GM19372 (cell line): Measurements from ENCODE around the gene XRCC6.
"Not testable (repeated sequence)": the region's sequence is repeated elsewhere in the genome, so short reads cannot be mapped to it uniquely, and the experiment has no call there.

Experiments
- ATAC-seq: cut with Tn5 transposase; IDR thresholded peaks from one replicate; pipeline ENCODE4 v1.9.1; 2021; ENCODE audit warnings: mild to moderate bottlenecking, low read depth, moderate library complexity; ENCODE audit not compliant: unreplicated experiment

Gene XRCC6

DNA sequence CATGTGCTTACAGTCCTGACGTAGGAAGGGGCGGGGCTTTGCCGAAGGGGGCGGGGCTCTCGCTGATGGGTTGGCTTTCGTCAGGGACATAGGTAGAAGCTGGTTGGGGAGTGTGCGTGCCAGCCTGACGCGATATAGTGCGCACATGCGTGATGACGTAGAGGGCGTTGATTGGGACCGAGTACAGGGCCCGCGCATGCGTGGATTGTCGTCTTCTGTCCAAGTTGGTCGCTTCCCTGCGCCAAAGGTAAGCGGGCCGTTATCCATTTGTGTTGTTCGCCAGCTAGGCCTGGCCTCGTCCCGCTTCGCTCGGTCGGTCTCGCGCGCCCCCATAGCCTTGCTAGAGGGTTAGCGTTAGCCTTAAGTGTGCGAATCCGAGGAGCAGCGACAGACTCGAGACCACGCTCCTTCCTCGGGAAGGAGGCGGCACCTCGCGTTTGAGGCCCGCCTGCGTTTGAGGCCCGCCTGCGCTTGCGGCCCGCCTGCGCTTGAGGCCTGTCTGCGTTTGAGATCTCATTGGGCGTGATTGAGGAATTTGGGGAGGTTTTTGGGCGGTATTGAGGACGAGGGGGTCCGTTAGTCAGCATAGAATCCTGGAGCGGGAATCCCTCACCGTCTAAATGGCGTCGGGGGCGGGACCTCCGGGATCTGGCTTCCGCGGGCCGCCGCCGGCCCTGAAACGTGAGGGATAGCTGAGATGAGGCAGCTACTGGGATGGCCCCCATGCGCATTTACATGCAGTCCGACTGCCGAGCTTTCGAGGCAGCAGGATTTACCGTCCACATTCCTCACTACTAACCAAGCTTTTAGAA is at the start of gene XRCC6:
Gene XRCC6, plus strand, starts transcription at position 197 of the 812 bp plus-strand sequence. CDS start 710 bp downstream, outside the sequence.
- peak; percentile 87 for ATAC-seq

DNA sequence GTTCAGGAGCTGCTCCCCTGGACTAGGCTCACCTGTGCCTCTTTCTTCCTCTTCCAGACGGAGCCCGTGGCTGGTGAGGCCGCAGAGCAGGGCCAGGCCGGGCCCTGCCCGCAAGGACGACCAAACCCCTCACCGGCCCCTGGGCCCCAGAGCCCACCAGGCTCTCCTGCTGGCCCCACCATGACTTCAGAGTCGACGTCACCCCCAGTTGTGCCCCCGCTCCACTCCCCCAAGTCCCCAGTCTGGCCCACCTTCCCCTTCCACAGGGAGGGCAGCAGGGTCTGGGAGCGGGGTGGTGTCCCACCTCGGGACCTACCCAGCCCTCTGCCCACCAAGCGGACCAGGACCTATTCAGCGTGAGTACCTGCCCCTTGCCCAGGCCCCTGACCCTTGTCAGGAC is 49.3 kb upstream of the XRCC6 start:
- ATAC-seq: no peak

DNA sequence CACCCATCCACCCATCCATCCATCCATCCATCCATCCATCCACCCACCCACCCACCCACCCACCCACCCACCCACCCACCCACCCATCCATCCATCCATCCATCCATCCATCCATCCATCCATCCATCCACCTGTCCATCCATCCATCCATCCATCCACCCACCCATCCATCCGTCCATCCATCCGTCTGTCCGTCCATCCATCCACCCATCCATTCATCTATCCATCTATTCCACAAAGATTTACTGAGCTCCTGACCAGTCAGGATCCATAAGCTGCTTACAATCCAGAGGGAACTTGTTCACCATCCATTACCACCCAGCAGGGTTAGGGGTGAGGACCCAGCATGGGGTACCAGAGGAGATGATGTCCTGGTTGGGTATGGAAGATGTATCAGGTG is 48.8 kb upstream of the XRCC6 start:
- not testable (repeated sequence) for ATAC-seq

DNA sequence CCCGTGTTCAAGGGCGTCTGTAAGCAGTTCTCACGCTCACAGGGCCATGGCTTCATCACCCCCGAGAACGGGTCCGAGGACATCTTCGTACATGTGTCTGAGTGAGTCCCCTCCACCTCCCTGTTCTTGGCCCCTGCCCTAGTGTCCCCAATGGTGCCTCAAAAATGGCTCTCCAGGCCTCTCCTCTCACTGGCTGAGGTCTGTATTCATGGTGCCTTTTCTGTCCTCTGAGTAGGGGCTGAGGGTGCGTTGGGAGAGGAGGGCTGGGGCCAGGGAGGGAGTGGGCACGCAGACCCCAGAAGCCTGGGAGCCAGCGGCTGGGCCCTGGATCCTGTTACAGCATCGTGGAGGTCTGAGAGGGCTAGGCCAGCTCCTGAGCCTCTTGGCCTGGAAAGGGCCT is 47.4 kb upstream of the XRCC6 start:
- no peak for ATAC-seq

DNA sequence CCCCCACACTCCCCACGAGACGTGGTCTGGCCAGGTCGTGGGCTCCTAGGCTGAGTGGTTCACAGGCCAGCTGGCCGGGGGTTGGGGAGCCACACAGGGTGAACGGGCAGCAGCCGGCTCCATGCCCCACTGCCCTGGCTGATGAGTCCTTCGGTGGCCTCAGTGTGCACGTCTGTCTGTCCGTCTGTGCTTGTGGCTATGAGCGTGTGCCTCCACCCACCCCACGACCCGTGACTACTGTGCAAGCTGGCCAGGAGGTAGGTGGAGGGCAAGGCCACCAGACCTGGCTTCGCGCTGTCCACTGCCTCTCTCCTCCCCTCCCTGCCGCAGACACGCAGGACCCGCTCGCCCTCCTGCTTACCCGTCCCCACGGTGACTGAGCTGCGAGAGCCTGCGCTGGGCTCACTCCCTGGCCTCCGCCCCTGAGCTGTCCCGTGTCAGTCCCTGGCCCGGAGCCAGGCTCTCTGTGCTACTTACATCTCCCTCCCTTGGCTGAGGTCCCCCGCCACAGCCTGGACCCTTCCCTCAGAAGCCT is 46.2 kb upstream of the XRCC6 start:
- ATAC-seq: no peak

DNA sequence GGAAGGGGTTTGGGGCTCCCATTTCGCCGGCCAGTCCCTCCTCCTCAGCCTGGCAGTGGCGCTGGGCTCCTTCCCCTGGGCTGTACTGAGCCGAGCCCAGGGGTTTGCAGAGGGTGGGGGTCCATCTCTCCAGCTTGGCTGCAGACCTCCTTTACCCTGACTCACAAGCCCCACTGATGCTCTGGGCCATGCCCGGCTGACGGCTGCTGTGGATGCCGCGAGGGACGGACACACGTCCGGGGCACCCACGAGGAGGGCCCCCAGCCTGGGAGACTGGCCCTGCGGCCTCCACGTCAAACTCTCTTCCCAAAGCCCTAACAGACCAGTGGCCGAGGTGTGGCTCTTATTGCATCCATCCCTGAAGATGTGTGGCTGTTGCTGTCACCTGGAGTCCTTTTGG is 45.6 kb upstream of the XRCC6 start:
- no peak for ATAC-seq

DNA sequence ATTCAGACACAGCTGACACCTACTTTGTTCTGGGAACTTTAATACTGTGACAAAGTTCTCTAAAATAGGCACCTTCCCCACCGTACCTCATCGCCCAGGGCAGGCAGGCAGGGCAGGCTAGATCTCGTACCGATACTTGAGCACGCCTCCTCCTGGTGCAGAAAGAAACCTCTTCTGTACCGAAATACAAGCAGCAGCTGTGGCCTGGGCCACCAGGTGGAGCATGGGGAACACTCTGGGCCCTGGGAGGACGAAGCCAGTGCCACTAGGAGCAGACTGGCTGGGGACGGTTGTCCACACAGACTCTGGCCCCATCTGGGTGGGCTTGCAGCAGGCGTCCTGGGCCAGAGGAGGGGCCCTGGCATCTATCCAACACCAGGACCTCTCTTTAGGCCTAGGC is 44.2 kb upstream of the XRCC6 start:
- no peak for ATAC-seq

DNA sequence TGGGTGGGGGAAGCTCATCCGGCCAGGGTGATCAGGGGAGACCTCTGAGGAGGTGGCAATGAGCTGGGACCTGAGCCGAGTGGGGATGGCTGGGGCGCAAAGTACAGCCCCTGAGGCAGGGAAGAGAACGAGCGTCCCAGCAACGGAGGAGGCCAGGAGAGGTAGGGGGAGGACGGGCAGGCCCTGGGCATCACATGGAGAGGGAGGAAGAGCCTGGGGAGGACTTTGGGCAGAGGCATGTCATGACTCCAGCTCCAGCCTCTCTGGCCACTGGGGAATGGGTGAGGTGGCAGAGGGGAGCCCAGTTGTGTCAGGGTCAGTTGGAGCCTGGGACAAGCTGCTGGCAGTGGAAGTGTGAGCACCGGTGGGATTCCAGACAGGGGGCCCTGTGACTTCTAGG is 43.0 kb upstream of the XRCC6 start:
- ATAC-seq: no peak

DNA sequence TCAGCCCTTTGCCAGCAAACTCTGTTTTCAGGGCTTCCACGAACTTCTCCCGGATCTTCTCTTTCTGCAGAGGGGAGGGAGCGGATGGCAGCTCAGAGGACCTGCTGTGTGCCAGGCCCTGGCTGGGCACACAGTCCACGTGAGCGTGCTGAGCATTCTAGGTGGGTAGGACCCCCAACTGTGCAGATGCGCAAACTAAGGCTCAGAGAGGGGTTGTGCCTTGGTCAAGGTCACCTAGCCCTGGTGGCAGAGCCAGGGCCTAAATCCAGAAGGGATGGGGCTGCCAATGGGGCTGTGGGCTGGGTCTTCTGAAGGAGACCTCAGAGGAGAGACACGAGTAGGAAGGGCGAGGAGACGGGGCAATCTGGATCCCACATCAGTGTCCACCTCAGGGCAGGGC is 42.3 kb upstream of the XRCC6 start:
- ATAC-seq: no peak

DNA sequence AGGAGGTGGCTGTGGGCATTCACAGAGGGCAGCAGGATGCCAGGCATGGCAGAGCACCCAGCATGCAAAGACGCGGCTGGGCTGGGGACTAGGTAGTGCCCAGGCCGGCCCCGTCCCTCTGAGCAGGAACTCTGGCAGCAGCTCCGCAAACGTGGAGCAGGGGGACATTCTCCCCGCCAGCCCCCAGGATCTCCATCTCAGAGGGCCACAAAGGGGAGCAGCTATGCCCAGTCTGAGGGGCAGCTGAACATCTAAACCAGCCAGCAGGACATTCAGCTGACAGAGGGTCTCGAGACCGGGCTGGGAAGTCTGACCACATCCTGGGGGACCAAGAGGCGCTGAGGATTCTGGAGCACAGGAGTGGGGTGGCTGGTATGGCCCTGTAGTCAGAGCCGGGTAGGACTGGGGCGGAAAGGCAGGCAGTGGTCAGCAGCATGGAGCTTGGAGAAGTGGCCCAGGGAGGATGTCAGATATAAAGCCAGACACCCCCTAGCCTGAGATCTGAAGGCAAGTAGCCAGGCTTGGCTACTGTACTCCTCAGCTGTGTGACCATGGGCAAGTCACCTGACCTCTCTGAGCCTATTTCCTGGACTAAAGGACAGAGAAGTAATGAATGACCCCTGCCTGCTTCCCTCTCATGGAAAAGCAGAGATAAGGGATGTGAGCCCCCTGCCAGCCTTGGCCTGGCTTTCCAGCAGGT is 41.6 kb upstream of the XRCC6 start:
- no peak for ATAC-seq

DNA sequence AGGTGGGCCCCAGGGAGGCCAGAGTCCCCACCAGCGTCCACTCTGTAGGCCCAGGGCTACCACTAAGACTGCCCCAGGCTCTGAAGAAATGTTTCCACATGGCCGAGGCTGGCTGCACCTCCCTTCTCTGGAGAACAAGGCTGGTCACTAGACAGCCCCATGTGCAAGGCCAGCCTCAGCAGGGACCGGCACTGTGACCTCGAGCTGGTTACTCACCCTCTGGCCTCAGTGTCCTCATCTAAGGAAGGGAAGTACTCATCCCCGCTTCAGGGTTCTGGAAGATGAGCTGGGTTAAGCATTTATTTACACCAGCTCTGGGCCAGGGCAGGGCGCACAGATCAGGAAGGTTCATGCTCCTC is 41.1 kb upstream of the XRCC6 start:
- ATAC-seq: no peak

DNA sequence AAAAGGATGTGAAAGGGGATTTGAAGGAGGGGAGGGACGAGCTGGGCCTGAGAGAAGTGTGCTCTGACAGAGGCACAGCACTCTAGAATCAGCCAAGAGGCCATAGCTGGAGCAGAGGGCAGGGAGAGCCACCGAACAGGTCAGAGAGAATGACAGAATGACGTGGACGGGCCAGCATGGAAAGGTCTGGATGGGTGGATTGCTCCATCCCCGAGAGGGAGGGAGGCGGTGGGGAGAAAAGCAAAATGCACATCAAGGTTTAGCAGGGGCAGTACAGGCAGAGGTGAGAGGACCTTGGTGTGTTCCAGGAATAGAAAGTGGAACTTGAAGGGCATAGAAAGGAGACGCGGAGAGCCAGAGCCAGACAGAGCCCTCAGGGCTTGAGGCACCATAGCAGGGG is 38.4 kb upstream of the XRCC6 start:
- ATAC-seq: no peak

DNA sequence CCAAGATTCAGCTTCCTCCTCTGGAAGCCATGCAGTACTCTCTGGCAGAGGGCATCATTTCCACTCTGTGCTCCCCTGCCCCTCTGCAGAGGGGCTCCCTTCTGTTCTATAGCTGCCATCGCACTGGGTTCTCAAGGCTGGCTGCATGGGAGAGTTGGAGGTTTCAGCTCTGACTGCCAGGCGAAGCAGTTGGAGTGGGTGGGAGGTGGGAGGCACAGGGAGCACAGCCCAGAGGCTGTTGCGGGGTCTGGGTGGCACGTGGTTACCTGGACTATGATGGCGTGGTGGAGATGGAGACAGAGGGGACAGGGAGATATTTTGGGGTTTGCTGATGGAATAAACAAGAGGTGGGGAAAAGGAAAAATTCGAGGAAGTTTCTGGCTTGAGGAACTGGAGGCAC is 36.2 kb upstream of the XRCC6 start:
- no peak for ATAC-seq

DNA sequence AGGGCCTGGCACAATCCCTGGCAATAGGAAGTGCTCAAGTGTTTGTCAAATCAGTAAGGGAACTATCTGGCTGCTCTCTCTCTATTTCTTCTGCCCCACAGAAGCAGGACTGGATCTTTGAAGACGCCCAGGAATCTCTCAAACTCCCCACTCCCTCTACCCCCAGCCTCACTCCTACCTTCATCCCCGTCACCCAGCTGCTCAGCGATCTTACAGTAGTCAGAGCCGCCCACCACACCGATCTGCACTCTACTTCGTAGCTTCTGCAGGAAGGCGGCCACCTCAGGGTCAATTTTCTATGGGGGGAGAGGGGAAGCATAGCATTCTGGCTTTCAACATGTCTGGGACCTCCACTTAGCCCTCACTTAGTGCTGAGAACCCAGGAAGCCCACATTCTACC is 35.2 kb upstream of the XRCC6 start:
- no peak for ATAC-seq

DNA sequence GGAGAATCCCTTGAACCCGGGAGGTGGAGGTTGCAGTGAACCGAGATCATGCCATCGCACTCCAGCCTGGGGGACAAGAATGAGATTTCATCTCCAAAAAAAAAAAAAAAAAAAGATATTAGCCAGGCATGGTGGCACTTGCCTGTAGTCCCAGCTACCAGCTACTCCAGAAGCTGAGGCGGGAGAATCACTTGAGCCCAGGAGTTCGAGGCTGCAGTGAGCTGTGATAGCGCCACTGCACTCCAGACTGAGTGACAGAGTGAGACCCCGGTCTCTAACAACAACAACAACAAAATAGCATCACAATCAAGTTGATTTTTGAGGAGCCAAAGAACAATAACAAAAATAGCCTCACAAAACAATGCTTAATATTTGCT is 33.8 kb upstream of the XRCC6 start:
- no peak for ATAC-seq

DNA sequence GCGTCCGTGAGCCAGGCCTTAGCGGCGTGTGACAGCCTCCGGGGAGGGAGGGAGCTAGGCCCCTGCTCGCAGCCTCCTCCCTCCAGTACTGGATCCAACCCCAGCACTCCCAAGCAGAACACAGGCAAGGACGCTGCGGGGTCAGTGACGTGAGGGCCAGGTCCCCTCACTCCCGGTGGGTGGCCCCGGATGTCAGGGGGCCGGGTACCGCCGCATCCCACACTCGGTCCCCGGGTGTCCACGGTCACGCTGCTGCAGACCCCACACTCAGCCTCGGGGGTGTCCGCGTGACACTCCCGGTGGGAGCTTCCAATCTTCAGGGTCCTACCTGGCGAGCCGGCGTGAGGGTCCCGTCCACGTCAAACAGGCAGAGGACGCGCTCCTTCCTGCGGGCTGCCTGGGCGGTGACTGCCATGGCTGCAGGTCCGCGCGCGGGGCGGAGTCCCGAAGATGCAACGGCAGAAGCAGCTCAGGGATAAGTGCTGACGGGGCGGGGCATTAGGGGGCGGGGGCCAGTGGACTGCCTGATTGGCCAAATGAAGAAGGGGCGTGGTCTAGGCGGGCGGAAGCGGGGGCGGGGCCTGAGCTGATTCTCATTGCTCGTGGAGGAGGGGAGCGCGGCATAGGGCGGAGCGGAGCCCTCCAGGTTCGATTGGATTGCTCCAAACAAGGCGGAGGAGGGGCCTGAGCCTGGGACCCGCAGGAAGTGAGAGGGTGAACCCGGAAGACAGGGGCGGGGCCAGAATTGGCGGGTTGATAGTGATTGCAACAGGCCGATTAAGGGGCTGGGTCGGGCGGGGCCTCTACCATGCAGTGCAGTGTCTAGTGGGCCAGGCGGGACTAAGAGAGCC is 31.5 kb upstream of the XRCC6 start, which contains the start of gene PMM1:
Gene PMM1, minus strand, starts transcription at position 450 of the 851 bp plus-strand sequence. Its CDS starts 35 bp downstream, at position 415.
- ATAC-seq: peak; percentile 97

DNA sequence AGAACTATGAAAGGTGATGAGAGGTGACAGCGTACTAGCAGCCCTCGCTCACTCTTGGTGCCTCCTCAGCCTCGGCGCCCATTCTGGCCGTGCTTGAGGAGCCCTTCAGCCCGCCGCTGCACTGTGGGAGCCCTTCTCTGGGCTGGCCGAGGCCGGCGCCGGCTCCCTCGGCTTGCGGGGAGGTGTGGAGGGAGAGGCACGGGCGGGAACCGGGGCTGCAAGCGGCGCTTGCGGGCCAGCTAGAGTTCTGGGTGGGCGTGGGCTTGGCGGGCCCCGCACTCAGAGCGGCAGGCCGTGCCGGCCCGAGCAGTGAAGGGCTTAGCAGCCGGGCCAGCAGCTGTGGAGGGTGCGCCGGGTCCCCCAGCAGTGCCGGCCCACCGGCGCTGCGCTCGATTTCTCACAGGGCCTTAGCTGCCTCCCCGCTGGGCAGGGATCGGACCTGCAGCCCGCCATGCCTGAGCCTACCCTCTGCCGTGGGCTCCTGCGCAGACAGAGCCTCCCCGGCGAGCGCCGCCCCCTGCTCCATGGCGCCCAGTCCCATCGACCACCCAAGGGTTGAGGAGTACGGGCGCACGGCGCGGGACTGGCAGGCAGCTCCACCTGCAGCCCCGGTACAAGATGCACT is 27.6 kb upstream of the XRCC6 start:
- not testable (repeated sequence) for ATAC-seq

DNA sequence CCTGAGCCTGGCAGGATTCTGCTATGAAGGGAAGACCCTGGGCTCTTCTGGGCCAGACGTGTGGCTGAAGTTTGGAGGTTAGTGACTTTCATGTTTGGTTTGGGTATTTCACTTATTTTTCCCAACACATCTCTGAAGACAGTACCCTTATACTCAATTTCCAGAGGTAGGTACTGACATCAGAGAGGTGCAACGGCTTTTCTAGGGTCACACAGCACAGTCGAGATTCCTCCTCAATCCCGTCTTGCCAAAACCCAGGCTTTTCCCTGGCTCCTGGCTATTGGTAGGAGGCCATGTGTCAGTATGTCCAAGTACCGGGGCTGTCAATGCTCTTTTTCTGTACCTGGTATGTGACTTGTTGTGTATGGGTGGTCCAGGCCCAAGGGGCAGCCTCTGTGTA is 25.4 kb upstream of the XRCC6 start:
- ATAC-seq: no peak

DNA sequence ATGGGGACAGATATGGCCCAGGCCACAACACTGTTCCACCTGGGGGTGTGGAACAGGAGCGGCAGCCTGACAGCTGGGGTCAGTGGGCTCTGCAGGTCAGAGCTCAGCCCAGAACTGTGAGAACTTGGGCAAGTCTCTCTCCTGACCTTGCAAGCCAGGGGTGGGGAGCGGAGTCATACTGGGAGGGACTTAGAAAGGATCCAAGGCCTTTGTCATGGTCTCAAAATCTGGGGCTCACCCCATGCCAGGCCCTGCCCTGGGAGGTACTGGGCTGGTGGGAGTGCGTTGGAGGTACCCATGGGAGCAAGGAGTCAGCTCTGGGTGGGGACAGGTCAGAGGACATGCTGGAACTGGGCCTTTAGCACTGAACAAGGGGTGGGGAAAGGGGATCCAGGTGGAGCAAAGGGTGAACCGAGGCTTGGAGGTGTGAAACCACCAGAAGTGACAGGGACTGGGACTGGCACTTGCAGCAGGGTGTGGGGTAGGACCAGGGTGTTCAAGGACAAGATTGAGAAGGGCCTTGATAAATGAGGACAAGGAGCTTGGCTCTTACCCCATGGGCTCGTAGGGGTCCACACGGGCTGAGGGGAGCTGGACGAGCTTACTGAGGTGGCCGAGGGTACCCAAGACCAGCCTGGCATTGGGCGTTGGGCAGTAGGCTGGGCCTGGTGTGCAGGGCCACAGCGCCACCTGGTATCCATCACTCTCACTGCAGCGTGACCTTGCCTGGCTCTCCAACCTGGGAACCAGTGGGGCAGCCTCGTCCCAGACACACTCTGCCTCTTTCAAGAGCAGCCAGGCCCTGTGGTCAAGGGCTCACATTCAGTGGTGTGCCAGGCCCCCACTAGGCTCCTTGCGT is 24.1 kb upstream of the XRCC6 start:
- no peak for ATAC-seq

DNA sequence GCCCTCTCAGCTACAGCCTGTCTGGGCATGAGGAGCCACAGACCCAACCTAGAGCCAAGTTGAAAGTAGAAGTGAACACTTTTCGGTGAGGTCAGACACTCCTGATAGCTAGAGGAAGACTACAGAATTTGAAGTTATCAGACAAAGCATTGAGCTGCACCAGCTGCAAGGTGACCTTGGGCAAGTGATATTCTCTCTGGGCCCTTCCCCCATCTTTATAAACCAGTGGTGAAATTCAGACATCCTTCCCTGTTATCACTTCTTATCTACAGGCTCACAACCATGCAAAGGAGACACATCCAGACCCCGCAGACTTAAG is 23.5 kb upstream of the XRCC6 start:
- no peak for ATAC-seq
